Measurements from ENCODE around the gene SNCA.

SNCA gene

GRCh38 chr4:89762311-89762710, 74.7 kb downstream of the SNCA start:
- no peak for DNase-seq
- in situ Hi-C loops (cut with MboI; ENCODE audit: low pct_unique_long_range_greater_than_20kb, low sequenced_read_pairs), result no loop called here

GRCh38 chr4:89759426-89759825, 77.5 kb downstream of the SNCA start:
- no peak for DNase-seq
- in situ Hi-C loops (cut with MboI; ENCODE audit: low pct_unique_long_range_greater_than_20kb, low sequenced_read_pairs), result no loop called here

GRCh38 chr4:89757154-89757719, 79.7 kb downstream of the SNCA start:
- no peak for DNase-seq
- in situ Hi-C loops (cut with MboI; ENCODE audit: low pct_unique_long_range_greater_than_20kb, low sequenced_read_pairs), result no loop called here

GRCh38 chr4:89755220-89755619, 81.7 kb downstream of the SNCA start:
- in situ Hi-C loops (cut with MboI; ENCODE audit: low pct_unique_long_range_greater_than_20kb, low sequenced_read_pairs), result no loop called here

DNA sequence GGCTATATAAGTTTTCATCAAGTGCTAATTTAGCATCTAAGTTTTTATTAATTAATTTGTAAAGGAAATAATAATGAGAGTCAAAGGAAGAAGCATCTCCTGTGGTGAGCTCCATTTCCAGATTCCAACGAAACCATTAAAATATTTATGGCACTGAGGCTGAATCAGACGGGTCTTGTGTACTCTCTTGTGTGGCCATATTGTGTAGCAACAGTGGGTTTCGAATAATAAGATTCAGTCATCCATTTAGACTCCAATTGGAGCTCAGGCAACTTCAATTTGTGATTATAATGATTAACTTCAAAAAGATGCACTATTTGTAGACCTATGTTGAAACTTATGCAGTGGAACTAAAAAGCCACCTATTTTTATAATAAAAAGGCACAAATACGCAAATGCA, 82.4 kb downstream of the SNCA start:
- in situ Hi-C loops (cut with MboI; ENCODE audit: low pct_unique_long_range_greater_than_20kb, low sequenced_read_pairs), result no loop called here
- no peak for DNase-seq

More at GRCh38 chr4:89755220-89755619, 81.7 kb downstream of the SNCA start:
- no peak for DNase-seq

DNA sequence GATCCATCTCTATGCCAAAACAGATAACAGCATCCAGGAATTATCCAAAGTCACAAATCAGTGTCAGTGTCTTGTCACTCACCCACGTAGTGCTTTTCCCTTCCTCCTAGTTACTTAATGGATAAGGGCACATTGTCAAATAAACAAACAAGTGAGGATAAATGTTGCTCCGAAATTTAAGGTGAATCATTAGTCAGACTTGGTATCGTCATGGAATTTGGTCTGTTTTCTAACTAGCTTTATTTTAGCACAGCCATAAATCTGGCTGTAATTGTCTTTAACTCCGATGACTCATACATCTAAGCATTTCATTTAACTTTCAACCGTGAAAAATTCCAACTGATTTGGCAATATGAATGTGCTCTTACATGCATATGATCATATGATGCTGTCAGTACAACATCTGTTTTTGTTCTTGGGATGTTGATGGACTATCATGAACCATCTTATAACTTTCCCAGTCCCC, 83.3 kb downstream of the SNCA start:
- in situ Hi-C loops (cut with MboI; ENCODE audit: low pct_unique_long_range_greater_than_20kb, low sequenced_read_pairs), result no loop called here
- DNase-seq, result no peak

- in situ Hi-C loops (cut with MboI; ENCODE audit: low pct_unique_long_range_greater_than_20kb, low sequenced_read_pairs), result no loop called here
- no peak for DNase-seq
Observed at GRCh38 chr4:89752932-89753598, 83.9 kb downstream of the SNCA start.

DNA sequence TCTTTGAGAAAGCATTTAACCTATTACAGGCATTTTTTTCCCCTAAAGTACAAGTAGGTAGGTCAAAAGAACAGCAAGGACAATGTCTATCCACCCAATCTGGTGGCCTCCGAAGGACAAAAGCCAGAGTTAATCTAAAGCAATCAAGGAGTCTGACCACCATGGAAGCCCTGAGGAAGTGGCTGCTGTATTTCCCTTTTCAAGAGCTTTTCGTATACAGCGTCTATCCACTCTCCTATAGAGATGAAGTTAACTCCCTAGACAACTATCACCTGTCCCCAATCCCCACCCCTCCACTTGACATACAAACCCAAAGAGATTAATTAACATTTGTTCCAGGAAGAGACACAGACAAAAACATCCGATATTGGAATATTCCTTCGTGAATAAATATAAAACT, 85.5 kb downstream of the SNCA start:
- in situ Hi-C loops (cut with MboI; ENCODE audit: low pct_unique_long_range_greater_than_20kb, low sequenced_read_pairs), result no loop called here

DNA sequence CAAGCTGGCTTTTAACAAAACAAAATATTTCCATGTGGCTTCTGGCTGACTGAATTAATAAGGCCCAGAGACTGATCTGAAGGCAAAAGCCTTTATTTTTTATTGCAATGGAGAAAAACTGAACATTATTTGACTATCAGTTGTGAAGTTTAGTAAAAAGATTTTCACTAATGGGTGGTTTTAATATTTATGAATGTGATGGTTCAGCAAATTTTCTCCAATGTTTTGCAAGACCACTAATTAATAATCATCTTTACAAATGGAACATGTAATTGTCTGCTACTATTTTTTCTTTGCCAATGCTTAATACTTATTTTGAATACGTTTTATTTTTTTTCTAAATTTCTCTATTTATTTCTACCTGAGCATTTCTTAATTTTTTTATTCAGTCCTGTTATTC, 90.6 kb downstream of the SNCA start:
- in situ Hi-C loops (cut with MboI; ENCODE audit: low pct_unique_long_range_greater_than_20kb, low sequenced_read_pairs), result no loop called here
- no peak for DNase-seq

More for the DNA sequence above, 85.5 kb downstream of the SNCA start:
- DNase-seq, result no peak

DNA sequence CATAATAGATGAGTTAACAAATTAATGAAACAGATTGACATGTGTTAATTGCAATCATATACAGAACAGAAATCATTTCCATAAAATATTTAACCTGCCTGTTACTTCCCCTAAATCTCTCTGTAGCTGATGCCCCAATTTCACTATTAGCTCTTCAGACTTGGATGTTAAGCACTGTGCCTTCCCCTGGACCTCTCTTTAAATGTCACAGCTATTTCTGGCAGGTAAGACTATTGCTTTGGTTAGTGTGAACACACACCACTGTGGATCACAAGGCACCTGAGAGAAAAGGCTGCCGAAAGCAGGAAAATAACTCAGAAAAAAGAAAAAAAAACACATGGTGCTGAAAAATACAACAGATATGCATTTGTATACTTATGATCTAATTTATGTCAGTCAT, 91.3 kb downstream of the SNCA start:
- in situ Hi-C loops (cut with MboI; ENCODE audit: low pct_unique_long_range_greater_than_20kb, low sequenced_read_pairs), result no loop called here
- DNase-seq, result no peak

GRCh38 chr4:89744914-89745313, 92.0 kb downstream of the SNCA start:
- in situ Hi-C loops (cut with MboI; ENCODE audit: low pct_unique_long_range_greater_than_20kb, low sequenced_read_pairs), result no loop called here
- DNase-seq, result no peak

DNA sequence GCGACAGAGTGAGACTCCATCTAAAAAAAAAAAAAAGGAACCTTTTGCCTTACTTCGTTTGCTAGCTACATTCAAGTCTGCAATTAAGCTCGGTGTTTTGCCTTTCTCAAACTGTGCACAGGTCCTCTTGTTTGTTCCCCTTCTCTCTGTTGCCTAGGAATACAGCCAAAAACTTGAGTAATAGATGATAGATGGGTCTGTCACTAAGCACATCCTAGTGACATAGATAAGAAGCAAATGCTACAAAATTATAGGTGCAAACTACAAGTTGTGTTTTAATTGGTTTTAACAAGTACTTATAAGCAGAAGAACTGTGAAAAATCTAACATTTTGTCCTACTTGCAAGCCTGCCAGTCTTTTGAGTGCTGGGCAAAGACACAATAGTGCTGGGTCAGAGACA, 95.2 kb downstream of the SNCA start:
- no peak for DNase-seq
- in situ Hi-C loops (cut with MboI; ENCODE audit: low pct_unique_long_range_greater_than_20kb, low sequenced_read_pairs), result no loop called here

GRCh38 chr4:89739311-89739988, 97.5 kb downstream of the SNCA start:
- in situ Hi-C loops (cut with MboI; ENCODE audit: low pct_unique_long_range_greater_than_20kb, low sequenced_read_pairs), result no loop called here
- no peak for DNase-seq

DNA sequence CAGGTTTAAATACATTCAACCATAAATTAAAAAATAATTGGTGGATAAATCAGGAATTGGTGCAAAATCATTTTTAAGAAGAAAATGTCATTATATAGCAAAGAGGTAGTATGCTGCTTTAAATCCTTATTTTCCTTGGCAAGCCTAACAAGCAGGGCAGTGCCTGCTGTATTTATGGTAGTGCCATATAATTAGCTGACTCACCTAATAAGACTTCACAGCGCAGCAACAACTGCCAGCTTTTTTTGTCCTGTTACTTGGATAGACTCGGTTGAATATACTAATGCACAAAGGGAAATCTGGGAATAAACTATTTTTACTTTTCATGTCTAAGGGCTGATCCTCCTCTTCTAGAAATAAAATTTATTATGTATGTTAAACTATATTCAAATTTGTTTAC, 99.1 kb downstream of the SNCA start:
- in situ Hi-C loops (cut with MboI; ENCODE audit: low pct_unique_long_range_greater_than_20kb, low sequenced_read_pairs), result no loop called here
- DNase-seq, result no peak

DNA sequence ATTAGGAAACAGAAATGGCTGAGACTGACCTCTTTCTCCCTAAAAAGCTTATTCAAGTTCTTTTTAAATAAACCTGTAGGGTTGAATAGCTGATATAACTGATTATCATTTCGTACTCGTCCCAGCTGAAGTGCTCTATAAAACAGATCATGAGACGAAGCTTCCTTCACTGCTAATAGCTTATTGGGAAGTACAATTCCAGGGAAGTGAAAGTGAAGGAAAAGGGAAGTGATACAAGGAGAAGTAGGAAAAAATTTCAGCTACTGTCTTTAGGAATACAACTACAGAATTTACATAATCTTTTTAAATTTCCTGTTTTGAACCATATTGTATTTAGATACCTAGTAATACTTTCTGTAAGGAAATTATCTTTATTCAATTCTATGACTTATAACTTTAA, 103.0 kb downstream of the SNCA start:
- in situ Hi-C loops (cut with MboI; ENCODE audit: low pct_unique_long_range_greater_than_20kb, low sequenced_read_pairs), result no loop called here
- DNase-seq, result no peak

DNA sequence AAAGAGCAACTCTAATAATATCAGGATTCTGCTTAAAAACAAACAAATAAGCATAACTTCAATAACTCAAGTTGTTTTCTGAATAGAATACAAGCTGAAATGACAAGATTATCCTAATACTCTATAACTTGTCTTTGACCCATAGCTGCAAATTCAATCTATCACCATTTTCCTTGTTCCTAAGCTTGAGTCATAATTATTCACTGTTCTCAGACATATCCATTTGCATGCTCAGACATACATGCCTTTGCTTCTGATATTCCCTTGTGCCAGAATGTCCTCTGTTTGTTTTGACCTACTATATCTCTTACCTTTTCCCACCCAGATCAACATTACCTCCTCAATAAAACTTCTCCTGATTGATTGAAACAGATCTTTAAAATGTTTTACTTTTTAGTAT, 109.7 kb downstream of the SNCA start:
- DNase-seq, result no peak
- in situ Hi-C loops (cut with MboI; ENCODE audit: low pct_unique_long_range_greater_than_20kb, low sequenced_read_pairs), result no loop called here

- no peak for DNase-seq
- in situ Hi-C loops (cut with MboI; ENCODE audit: low pct_unique_long_range_greater_than_20kb, low sequenced_read_pairs), result no loop called here
Observed at GRCh38 chr4:89725268-89725667, 111.7 kb downstream of the SNCA start.

DNA sequence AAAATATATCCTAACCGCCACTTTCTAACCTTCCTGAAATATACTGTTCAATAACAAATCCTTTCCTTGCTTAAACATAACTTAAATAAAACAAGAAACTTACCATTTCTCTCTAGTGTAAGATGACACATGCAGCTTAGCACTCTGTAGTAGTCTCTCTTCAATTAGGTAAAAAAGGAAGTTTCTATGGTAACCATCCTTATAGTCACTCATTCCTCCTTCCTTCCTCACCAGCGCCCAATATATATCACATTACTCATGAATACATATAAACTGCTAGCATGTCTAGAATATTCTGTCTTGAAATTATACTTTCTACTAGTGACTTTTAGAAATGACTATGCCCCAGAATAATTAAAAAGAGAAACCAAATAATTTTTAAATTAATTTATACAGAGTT, 112.2 kb downstream of the SNCA start:
- no peak for DNase-seq
- in situ Hi-C loops (cut with MboI; ENCODE audit: low pct_unique_long_range_greater_than_20kb, low sequenced_read_pairs), result no loop called here

- no peak for DNase-seq
- in situ Hi-C loops (cut with MboI; ENCODE audit: low pct_unique_long_range_greater_than_20kb, low sequenced_read_pairs), result no loop called here
Observed at GRCh38 chr4:89723096-89723495, 113.9 kb downstream of the SNCA start.

DNA sequence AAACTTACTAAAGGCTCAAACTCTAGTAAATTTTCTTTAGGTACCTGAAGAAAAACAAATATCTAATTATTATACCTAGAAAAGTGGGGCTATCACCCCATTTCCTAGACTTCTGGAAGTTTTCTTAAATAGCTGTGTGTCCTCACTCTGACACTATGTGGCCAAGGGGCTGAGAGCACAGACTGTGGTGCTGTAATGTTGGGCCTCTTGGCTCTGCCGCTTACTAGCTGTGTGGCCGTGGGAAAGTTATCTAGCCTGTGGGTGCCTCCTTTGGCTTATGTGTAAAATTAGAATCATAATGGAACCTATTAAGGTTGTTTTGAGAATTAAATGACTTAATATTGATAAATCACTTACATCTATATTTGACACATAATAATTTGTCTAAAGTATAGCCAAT, 114.4 kb downstream of the SNCA start:
- in situ Hi-C loops (cut with MboI; ENCODE audit: low pct_unique_long_range_greater_than_20kb, low sequenced_read_pairs), result no loop called here
- no peak for DNase-seq

GRCh38 chr4:89720981-89721380, 116.0 kb downstream of the SNCA start:
- in situ Hi-C loops (cut with MboI; ENCODE audit: low pct_unique_long_range_greater_than_20kb, low sequenced_read_pairs), result no loop called here
- no peak for DNase-seq
